ENCODE results near the gene TKTL1.

DNA sequence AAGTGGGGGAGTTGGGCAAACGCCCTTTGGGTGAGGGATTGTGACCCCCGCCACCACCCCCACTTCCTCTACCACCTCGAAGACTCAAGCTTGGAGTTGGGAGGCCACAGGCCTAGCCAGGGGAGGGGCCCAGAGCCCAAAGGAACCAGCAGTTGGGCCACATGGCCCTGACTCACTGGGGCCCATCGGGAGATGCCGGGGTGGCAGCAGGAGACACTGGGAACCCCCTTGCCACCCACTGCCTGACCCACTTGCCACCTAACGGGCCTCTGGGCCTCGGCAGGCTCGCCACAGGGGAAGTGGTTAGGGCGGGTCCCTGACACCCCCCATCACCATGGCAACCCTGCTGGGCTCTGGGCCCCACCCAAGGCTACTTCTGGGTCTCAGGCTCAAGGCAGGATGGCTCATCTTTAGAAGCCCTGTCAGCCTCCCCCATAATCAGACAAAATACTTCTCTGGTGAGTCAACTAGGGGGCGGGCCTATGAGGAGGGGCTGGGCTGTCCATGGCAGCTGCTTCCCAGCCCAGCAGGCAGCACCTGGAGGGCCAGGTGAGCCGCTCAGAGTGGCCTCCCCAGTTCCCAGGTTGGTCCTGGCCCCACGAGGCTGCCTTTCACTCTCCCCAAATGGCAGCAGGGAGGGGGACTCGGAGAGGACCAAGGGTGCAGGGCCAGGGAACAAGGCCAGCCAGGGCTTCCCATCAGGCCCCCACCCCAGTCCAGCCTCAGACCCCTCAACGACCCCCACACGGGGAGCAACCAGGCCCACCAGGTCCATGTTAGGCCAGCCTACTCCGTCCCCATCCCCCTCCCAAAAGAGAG lies 73.2 kb downstream of the TKTL1 start:
- TF ChIP-seq, protein P1, sequence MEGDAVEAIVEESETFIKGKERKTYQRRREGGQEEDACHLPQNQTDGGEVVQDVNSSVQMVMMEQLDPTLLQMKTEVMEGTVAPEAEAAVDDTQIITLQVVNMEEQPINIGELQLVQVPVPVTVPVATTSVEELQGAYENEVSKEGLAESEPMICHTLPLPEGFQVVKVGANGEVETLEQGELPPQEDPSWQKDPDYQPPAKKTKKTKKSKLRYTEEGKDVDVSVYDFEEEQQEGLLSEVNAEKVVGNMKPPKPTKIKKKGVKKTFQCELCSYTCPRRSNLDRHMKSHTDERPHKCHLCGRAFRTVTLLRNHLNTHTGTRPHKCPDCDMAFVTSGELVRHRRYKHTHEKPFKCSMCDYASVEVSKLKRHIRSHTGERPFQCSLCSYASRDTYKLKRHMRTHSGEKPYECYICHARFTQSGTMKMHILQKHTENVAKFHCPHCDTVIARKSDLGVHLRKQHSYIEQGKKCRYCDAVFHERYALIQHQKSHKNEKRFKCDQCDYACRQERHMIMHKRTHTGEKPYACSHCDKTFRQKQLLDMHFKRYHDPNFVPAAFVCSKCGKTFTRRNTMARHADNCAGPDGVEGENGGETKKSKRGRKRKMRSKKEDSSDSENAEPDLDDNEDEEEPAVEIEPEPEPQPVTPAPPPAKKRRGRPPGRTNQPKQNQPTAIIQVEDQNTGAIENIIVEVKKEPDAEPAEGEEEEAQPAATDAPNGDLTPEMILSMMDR (IDR thresholded peaks at IDR 0.05; ENCODE audit: control extremely low read depth in 1 of 3, insufficient read depth in 1 of 3, low read depth in 1 of 3, low read length in 3 of 3) = no peak
- no peak for TF ChIP-seq SIN3A (conservative IDR thresholded peaks at IDR 0.05 in 1 of 2, IDR thresholded peaks at IDR 0.05 in 1 of 2; ENCODE audit: low read depth in 1 of 2, low read length in 2 of 2)
- TF ChIP-seq YY1 (IDR thresholded peaks at IDR 0.05; ENCODE audit: low read depth, low read length) = no peak
- no peak for TF ChIP-seq CHD1 (IDR thresholded peaks at IDR 0.05; ENCODE audit: low read depth, low read length)
- TF ChIP-seq, protein P2, sequence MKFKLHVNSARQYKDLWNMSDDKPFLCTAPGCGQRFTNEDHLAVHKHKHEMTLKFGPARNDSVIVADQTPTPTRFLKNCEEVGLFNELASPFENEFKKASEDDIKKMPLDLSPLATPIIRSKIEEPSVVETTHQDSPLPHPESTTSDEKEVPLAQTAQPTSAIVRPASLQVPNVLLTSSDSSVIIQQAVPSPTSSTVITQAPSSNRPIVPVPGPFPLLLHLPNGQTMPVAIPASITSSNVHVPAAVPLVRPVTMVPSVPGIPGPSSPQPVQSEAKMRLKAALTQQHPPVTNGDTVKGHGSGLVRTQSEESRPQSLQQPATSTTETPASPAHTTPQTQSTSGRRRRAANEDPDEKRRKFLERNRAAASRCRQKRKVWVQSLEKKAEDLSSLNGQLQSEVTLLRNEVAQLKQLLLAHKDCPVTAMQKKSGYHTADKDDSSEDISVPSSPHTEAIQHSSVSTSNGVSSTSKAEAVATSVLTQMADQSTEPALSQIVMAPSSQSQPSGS (IDR thresholded peaks at IDR 0.05; ENCODE audit: low read length) = no peak
- TF ChIP-seq RFX5 (IDR thresholded peaks at IDR 0.05; ENCODE audit: borderline replicate concordance, low read depth, low read length) = no peak
- no peak for TF ChIP-seq EP300 (IDR thresholded peaks at IDR 0.05; ENCODE audit: borderline replicate concordance in 1 of 2, low read depth in 2 of 2, low read length in 2 of 2)
- no peak for TF ChIP-seq EGR1 (IDR thresholded peaks at IDR 0.05; ENCODE audit: borderline replicate concordance, low read depth, low read length)
- TF ChIP-seq POLR2A (IDR thresholded peaks at IDR 0.05; ENCODE audit: control extremely low read depth in 1 of 2, low read depth in 2 of 2, low read length in 2 of 2) = peak in 1 of 2 experiments; percentile 84; a peak in 2 of 3 replicates
- TF ChIP-seq KDM1A (IDR thresholded peaks at IDR 0.05; ENCODE audit: borderline replicate concordance, low read length) = no peak
- TF ChIP-seq NRF1 (IDR thresholded peaks at IDR 0.05; ENCODE audit: low read depth, low read length) = no peak
- TF ChIP-seq TAF1 (IDR thresholded peaks at IDR 0.05; ENCODE audit: low read depth, low read length) = peak; percentile 38; the same call in 1 of the 2 replicates
